Karpas-422 (cell line): Measurements from ENCODE around the gene SLITRK3. TPM values are rescaled to one million over a fixed set of nuclear protein-coding genes. Genes with fewer than 3 reads are reported as not detected.
"Not testable (repeated sequence)": the region's sequence is repeated elsewhere in the genome, so short reads cannot be mapped to it uniquely, and the experiment has no call there.

Experiments
- DNase-seq: peaks from one replicate; pipeline ENCODE4 v3.0.0-alpha.2; 2015
- H2AFZ ChIP-seq: fragments of 200-600 bp; sonication (generic); 2 replicates; pipeline ENCODE4 v1.6.1; 2014; ENCODE audit warnings: antibody characterized with exemption, low read length, mixed read lengths
- H3K27ac ChIP-seq: fragments of 200-600 bp; sonication (generic); 2 replicates; pipeline ENCODE4 v1.5.1; 2014; ENCODE audit warnings: mild to moderate bottlenecking, low read length, moderate library complexity
- H3K27me3 ChIP-seq: fragments of 200-600 bp; sonication (generic); 2 replicates; pipeline ENCODE4 v1.6.1; 2014; ENCODE audit warnings: low read length, mixed read lengths
- H3K36me3 ChIP-seq: fragments of 200-600 bp; sonication (generic); 2 replicates; pipeline ENCODE4 v1.6.1; 2014; ENCODE audit warnings: low read length, mixed read lengths; ENCODE audit not compliant: insufficient read depth
- H3K4me1 ChIP-seq: fragments of 200-600 bp; sonication (generic); 2 replicates; pipeline ENCODE4 v1.6.1; 2014; ENCODE audit warnings: mild to moderate bottlenecking, low read length, mixed read lengths
- H3K4me2 ChIP-seq: fragments of 200-600 bp; sonication (generic); 2 replicates; pipeline ENCODE4 v1.6.1; 2014; ENCODE audit warnings: low read length, low read depth, mild to moderate bottlenecking; ENCODE audit not compliant: poor library complexity, severe bottlenecking
- H3K4me3 ChIP-seq: fragments of 200-600 bp; sonication (generic); 2 replicates; pipeline ENCODE4 v1.5.1; 2014; ENCODE audit warnings: mild to moderate bottlenecking, antibody characterized with exemption, low read length, mixed read lengths
- H3K79me2 ChIP-seq: fragments of 200-600 bp; sonication (generic); 2 replicates; pipeline ENCODE4 v1.6.1; 2014; ENCODE audit warnings: mild to moderate bottlenecking, low read length, mixed read lengths
- H3K9ac ChIP-seq: fragments of 200-600 bp; sonication (generic); 2 replicates; pipeline ENCODE4 v1.6.0; 2014; ENCODE audit warnings: low read length
- H3K9me2 ChIP-seq: fragments of 200-600 bp; sonication (generic), shearing (Covaris generic); replicated peaks from 2 replicates; pipeline ENCODE4 v1.6.0; 2014; ENCODE audit warnings: mild to moderate bottlenecking, low read length, moderate library complexity; ENCODE audit not compliant: insufficient read depth
- H3K9me3 ChIP-seq: fragments of 300-700, 200-600 bp; sonication (generic); 2 replicates; pipeline ENCODE4 v1.6.1; 2014; ENCODE audit warnings: low read length, mixed read lengths
- H4K20me1 ChIP-seq: fragments of 200-600 bp; sonication (generic); 2 replicates; pipeline ENCODE4 v1.6.1; 2014; ENCODE audit warnings: mild to moderate bottlenecking, antibody characterized with exemption, low read length, low read depth; ENCODE audit not compliant: insufficient read depth
- total RNA-seq: library from RNA; depleted of rRNA; stranded (reverse); fragments of >200 nt; shearing (Covaris generic); gene quantifications from 2 replicates; pipeline ENCODE4 v1.2.3, GENCODE V29; 2014; ENCODE audit warnings: low replicate concordance; rRNA removed

SLITRK3 gene
- total RNA-seq, 1 experiment from 2014 or later: not detected

DNA sequence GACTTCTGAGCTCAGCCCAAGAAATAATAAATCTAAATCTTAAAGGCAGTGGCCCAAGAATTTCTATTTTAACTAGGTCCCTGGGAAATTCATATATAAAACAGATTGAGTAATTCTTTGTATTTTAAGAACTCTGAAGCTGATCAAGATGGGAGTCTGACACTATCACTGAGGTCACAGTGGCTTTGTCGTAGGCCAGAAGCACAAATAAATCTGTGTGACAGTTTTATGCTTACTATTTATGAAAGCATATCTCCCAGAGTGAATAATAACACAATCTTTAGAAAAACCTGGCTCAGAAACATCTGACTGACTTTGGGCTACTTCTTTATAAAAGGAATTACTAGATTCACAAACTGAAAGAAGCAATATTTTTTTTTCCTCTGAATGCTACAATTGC is 51.9 kb downstream of the SLITRK3 start:
- no peak overlapping the region for H3K4me2 ChIP-seq
- H3K36me3 ChIP-seq: no peaks in the 10 kb centered on the region
- H3K79me2 ChIP-seq: no peaks in the 10 kb centered on the region
- H3K9me3 ChIP-seq: peaks cover 30% of the 10 kb centered on the region
- no peak overlapping the region for H3K27ac ChIP-seq
- H3K27me3 ChIP-seq: no peaks in the 10 kb centered on the region
- no peak overlapping the region for H2AFZ ChIP-seq
- no peak for DNase-seq
- H3K9me2 ChIP-seq: no peaks in the 10 kb centered on the region
- H3K4me3 ChIP-seq: no peak overlapping the region
- H3K9ac ChIP-seq: no peak overlapping the region
- no peaks in the 10 kb centered on the region for H3K4me1 ChIP-seq
- no peaks in the 10 kb centered on the region for H4K20me1 ChIP-seq

GRCh38 chr3:165139918-165140317 is 56.3 kb downstream of the SLITRK3 start:
- H3K27me3 ChIP-seq, H3K9me3 ChIP-seq, H4K20me1 ChIP-seq, H3K9me2 ChIP-seq, H3K4me3 ChIP-seq, H3K36me3 ChIP-seq, H3K79me2 ChIP-seq, H2AFZ ChIP-seq, H3K27ac ChIP-seq, DNase-seq, H3K4me1 ChIP-seq, H3K4me2 ChIP-seq, H3K9ac ChIP-seq: not testable (repeated sequence)

Other genes starting within 250 kb of the SLITRK3 start
- gene SI, start 117.9 kb downstream of the SLITRK3 start, total RNA-seq: not detected in 2 replicates